NCI-H345 treated with DMSO at 0.1 percent for 48 hours (cell line): ENCODE measurements around the gene SBF2.

Experiments used
- DNase-seq: peaks from one replicate; lab custom pipeline; 2025; ENCODE audit not compliant: unreplicated experiment; lab: John Stamatoyannopoulos, UW

The SBF2 gene

DNA sequence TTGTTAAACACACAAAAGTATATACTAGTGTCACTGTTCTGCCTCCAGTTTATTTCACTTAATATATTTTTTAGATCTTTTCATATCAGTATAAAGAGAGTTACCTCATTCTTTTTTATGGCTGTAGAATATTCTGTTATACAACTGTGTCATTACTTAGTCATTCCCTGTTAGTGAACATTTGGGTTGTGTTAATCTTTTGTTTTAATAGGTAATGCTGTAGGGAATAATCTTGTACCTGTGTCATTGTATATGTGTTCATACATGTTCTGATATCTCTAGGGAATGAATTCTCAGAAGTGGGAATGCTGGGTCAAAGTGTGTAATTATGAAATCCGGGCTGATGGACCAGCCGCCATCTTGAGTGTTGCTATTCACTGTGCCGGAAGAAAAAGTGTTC is 558.8 kb downstream of the SBF2 start:
- DNase-seq = no peak

DNA sequence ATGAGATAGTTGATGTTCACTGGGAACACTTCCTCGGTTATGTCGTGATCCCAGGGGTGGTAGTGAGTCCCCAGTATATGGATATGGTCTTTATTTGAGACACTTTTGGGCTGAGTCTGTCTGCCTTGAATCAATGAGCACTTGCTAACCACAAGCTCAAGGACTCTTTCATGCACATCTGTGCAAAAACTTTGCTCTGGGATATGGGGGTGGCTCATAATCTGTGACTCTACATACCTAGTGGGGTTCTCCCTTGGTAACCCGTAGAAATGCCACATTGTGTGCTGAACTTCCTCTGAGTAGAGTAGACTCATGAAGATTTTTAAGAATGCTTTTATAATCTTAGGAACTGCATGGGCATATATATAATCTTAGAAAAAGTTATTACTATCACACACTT is 560.8 kb downstream of the SBF2 start:
- DNase-seq = no peak

DNA sequence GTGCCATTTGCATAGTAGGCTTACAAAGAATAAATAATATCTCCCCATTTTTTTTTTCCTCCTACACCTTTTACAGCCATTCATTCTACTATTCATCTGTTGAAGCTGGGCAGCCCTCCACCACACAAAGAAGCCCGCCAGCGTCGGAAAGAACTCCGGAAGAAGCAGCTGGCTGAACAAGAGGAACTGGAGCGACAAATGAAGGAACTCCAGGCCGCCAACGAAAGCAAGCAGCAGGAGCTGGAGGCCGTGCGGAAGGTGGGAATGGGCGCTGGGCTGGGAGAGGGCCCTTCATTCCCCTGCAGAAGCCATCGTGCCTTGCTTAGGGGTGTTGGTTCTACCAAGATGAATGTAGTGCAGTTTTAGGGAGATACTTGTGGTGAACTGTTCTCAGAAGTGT is 561.6 kb downstream of the SBF2 start:
- no peak for DNase-seq

DNA sequence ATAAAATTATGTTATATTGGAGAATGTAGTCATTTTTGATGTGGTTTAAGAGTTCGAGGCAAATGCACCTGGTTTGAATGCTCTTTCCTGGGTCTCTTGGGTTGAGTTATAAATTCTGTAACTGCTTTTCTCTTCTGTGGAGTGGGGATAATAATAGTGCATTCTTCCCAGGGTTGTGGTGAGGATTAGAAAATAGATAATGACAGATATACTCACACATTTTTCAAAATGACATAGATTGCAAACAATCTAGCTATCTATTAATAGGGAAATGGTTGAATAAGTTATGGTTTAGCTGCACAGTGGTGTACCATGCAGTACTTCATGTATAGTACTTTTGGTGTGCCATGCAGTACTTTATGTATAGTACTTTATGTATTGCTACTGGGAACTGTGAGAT is 562.8 kb downstream of the SBF2 start:
- DNase-seq = no peak
